ENCODE data around the gene ZBTB18. TPM values are rescaled to one million over a fixed set of nuclear protein-coding genes. Genes with fewer than 3 reads are reported as not detected.

Gene ZBTB18
- total RNA-seq, 1 donor from 2014 or later, result 30.1 TPM

- Histone ChIP-seq H3K27me3 (no peaks in the 10 kb centered on the region), H3K9ac (no peak overlapping the region), H3K36me3 (no peaks in the 10 kb centered on the region), H3K4me1 (peaks cover 9% of the 10 kb centered on the region), H3K9me3 (ENCODE audit: low read depth) (no peaks in the 10 kb centered on the region), H2AFZ (replicated peaks) (no peak overlapping the region), H3K79me2 (ENCODE audit: low read depth) (no peaks in the 10 kb centered on the region), H3K4me2 (no peak overlapping the region), H4K20me1 (ENCODE audit: low read depth) (no peaks in the 10 kb centered on the region), H3F3A (ENCODE audit: low read depth) (no peaks in the 10 kb centered on the region), H3K27ac (no peak overlapping the region), H3K4me3 (no peak overlapping the region)
- no peak for DNase-seq (ENCODE audit: low spot score)
- Mint-ChIP-seq H3K4me3 (no peak overlapping the region), H3K9me3 (no peaks in the 10 kb centered on the region), H3K4me1 (peaks cover 36% of the 10 kb centered on the region), H3K36me3 (no peaks in the 10 kb centered on the region), H3K27ac (no peak overlapping the region), H3K27me3 (ENCODE audit: insufficient read depth, low read depth) (peaks cover 6% of the 10 kb centered on the region)
- TF ChIP-seq CTCF (IDR thresholded peaks at IDR 0.05) (no peak), EZH2 (IDR thresholded peaks at IDR 0.05) (no peak), EZH2phosphoT487 (IDR thresholded peaks at IDR 0.05) (no peak)
These were observed 53.4 kb downstream of the ZBTB18 start for GRCh38 chr1:244104309-244105060.

GRCh38 chr1:244106176-244106575 lies 55.1 kb downstream of the ZBTB18 start:
- Histone ChIP-seq H3K4me3 (no peak overlapping the region), H3K27ac (no peak overlapping the region), H4K20me1 (ENCODE audit: low read depth) (no peaks in the 10 kb centered on the region), H3K36me3 (no peaks in the 10 kb centered on the region), H3F3A (ENCODE audit: low read depth) (no peaks in the 10 kb centered on the region), H3K4me1 (peaks cover 2% of the 10 kb centered on the region), H3K9ac (no peak overlapping the region), H3K9me3 (ENCODE audit: low read depth) (no peaks in the 10 kb centered on the region), H2AFZ (replicated peaks) (no peak overlapping the region), H3K27me3 (no peaks in the 10 kb centered on the region), H3K79me2 (ENCODE audit: low read depth) (no peaks in the 10 kb centered on the region), H3K4me2 (no peak overlapping the region)
- Mint-ChIP-seq H3K4me3 (no peak overlapping the region), H3K27me3 (ENCODE audit: insufficient read depth, low read depth) (peaks cover 6% of the 10 kb centered on the region), H3K36me3 (no peaks in the 10 kb centered on the region), H3K4me1 (peaks cover 31% of the 10 kb centered on the region), H3K27ac (no peak overlapping the region), H3K9me3 (no peaks in the 10 kb centered on the region)
- TF ChIP-seq CTCF (IDR thresholded peaks at IDR 0.05) (no peak), EZH2 (IDR thresholded peaks at IDR 0.05) (no peak), EZH2phosphoT487 (IDR thresholded peaks at IDR 0.05) (no peak)
- DNase-seq (ENCODE audit: low spot score), result no peak

Small RNAs within 50 kb of the gene (small RNA-seq; reads per million reads assigned to genes)
- not detected for gene RN7SL148P

Other genes starting within 250 kb of the ZBTB18 start
- gene AKT3, start 201.0 kb upstream of the ZBTB18 start, total RNA-seq (ENCODE audit: low replicate concordance), result 25.9 and 36.2 TPM in 2 replicates

Measured in neural progenitor cell (in vitro differentiated cells).